ENCODE data around the gene ZNF365. TPM values are rescaled to one million over a fixed set of nuclear protein-coding genes. Genes with fewer than 3 reads are reported as not detected.

ZNF365 gene
- total RNA-seq, 4 donors from 2014 or later: 0.27 to 0.83 TPM; not detected in 2

DNA sequence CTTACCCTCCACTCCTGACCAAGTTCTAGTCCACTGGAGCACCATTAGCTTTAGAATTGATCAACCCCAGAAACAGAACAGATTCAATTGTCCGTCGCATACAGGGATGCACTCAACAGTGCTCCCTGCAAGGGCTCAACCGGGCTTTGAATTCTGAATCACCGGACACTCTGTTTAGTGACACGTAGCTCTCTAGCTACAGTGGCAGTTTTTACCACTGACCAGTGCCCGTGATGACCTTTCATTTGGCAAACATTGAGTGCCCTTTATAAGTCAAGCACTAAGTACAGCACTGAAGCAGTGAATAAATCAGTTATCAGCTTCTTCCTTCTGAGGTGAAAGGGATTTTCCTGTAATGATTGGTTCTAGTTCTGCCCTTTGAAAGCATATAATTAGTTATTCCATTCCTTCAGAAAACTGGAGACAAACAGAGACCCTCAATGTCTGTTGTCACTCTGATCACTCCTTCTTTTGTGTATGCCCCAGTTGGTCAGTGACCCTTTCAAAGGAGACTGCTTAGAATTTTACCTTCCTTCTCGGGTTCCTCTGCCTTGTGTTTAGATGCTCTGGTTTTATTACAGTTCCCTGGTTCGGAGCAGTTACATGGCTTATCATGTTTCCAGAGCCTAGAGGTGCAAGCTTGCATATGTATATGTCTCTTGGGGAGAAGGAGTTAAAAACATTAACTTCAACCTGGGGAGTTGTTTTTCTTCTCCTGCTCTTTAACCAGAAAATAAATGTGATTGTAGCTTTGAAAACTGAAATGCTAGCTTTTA lies 68.9 kb downstream of the ZNF365 start:
- Histone ChIP-seq H3K27me3 (no peaks in the 10 kb centered on the region), H3K4me3 (no peak overlapping the region), H3K9me3 (no peaks in the 10 kb centered on the region), H3K36me3 (no peaks in the 10 kb centered on the region), H3K27ac (no peak overlapping the region), H3K4me1 (no peaks in the 10 kb centered on the region)
- no peak for TF ChIP-seq POLR2A (IDR thresholded peaks at IDR 0.05)
- DNase-seq: no peak

DNA sequence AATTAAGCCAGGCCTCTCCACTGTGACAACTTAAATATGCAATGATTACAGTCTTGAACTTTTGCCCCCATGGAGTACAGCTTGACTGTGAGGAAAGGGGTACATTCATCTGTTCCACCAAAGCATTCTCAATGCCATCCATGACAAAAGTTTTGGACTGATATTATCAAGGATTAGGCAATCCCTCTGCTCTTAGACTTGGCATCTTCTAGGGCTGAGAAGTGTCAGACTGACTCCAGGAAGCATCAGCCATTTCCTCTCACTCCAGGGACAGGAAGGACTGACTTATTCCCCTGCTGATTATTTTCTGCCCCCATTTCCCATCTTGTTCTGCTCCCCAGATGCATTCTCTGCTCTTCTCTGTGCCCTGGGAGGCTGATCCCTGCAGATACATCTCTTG lies 69.7 kb downstream of the ZNF365 start:
- H3K4me3 ChIP-seq: no peak overlapping the region
- no peak overlapping the region for H3K27ac ChIP-seq
- H3K4me1 ChIP-seq: no peaks in the 10 kb centered on the region
- no peaks in the 10 kb centered on the region for H3K9me3 ChIP-seq
- H3K36me3 ChIP-seq: no peaks in the 10 kb centered on the region
- TF ChIP-seq, protein P1, sequence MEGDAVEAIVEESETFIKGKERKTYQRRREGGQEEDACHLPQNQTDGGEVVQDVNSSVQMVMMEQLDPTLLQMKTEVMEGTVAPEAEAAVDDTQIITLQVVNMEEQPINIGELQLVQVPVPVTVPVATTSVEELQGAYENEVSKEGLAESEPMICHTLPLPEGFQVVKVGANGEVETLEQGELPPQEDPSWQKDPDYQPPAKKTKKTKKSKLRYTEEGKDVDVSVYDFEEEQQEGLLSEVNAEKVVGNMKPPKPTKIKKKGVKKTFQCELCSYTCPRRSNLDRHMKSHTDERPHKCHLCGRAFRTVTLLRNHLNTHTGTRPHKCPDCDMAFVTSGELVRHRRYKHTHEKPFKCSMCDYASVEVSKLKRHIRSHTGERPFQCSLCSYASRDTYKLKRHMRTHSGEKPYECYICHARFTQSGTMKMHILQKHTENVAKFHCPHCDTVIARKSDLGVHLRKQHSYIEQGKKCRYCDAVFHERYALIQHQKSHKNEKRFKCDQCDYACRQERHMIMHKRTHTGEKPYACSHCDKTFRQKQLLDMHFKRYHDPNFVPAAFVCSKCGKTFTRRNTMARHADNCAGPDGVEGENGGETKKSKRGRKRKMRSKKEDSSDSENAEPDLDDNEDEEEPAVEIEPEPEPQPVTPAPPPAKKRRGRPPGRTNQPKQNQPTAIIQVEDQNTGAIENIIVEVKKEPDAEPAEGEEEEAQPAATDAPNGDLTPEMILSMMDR (IDR thresholded peaks at IDR 0.05): no peak
- no peak for TF ChIP-seq POLR2A (IDR thresholded peaks at IDR 0.05)
- H3K27me3 ChIP-seq: no peaks in the 10 kb centered on the region
- DNase-seq: no peak

DNA sequence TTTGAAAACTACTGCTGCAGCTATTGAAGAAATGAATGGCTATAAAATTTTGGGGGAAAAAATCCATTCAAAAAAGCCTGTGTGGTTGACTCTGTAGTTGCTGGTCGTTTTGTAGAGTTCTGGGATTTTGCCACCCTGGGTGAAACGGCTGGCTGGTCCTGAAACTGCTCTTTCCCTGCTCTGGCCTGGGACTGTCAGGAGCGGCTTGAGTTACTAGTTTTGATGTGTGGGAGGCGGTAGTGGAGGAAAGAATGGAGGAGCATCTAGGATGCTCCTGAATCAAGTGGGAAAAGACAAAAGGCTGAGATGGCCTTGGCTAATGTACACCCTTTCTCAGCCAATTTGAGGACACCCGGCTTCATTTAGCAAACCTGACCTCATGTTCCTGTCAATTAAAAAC lies 72.5 kb downstream of the ZNF365 start:
- TF ChIP-seq, protein P1 (IDR thresholded peaks at IDR 0.05): no peak
- TF ChIP-seq POLR2A (IDR thresholded peaks at IDR 0.05): no peak
- Histone ChIP-seq H3K4me1 (no peaks in the 10 kb centered on the region), H3K27me3 (no peaks in the 10 kb centered on the region), H3K9me3 (no peaks in the 10 kb centered on the region), H3K27ac (no peak overlapping the region), H3K36me3 (no peaks in the 10 kb centered on the region), H3K4me3 (no peak overlapping the region)
- no peak for DNase-seq

DNA sequence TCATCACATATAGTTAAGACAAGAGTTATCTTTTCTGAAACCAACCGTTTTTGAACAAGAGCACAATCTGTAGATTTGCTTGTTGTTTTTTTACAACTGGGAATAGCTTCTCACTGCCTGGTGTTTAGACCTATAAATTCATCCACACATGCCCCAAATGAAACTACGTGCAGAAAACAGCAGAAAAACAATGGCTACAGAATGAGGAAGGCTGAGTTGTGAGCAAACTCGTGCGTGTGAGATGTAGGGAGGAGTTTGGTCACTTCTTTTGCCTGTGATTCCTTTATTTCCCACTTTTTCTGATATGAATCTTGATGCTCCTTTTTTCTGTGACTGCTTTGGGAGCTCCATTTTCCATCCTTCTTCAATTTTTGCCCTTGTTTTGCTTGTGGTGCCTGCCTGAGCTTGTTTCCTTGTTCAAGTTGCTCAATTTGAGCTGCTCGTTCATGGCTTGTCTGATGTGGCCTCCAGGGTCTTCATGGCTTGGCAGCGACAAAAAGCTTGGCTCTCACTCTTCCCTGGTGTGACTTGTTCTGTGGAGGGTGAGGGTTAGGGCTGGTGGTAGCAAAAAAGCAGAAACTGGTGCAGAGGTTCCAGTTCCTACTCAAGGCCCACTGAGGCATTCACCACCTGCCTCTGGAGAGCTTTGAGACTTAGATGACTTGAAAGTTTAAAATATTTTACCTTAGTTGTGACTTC lies 76.9 kb downstream of the ZNF365 start:
- H3K27me3 ChIP-seq: no peaks in the 10 kb centered on the region
- DNase-seq: no peak
- no peak overlapping the region for H3K4me3 ChIP-seq
- H3K4me1 ChIP-seq: no peaks in the 10 kb centered on the region
- no peak overlapping the region for H3K27ac ChIP-seq
- H3K9me3 ChIP-seq: no peaks in the 10 kb centered on the region
- H3K36me3 ChIP-seq: no peaks in the 10 kb centered on the region
- TF ChIP-seq POLR2A (IDR thresholded peaks at IDR 0.05): no peak
- TF ChIP-seq, protein P1 (IDR thresholded peaks at IDR 0.05): no peak

DNA sequence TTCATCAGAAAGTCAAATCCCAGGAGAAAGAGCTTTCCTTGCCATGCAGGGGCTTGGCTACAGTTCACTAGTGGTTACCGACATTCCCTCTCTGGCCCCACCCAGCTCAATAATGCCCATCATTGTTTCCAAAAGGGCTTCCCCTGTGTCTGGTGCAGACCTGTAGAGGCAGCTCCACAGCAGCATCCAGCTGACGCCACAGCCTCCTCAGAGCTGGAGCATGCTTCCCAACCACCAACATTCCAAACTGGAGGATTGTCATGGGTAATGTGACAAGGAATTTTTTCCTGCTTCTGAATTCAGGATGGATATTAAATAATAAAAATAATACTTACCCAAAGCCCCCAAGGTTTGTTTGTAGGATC lies 77.4 kb downstream of the ZNF365 start:
- H3K36me3 ChIP-seq: no peaks in the 10 kb centered on the region
- DNase-seq: no peak
- H3K27ac ChIP-seq: no peak overlapping the region
- H3K4me3 ChIP-seq: no peak overlapping the region
- H3K27me3 ChIP-seq: no peaks in the 10 kb centered on the region
- TF ChIP-seq, protein P1 (IDR thresholded peaks at IDR 0.05): no peak
- TF ChIP-seq POLR2A (IDR thresholded peaks at IDR 0.05): no peak
- no peaks in the 10 kb centered on the region for H3K9me3 ChIP-seq
- no peaks in the 10 kb centered on the region for H3K4me1 ChIP-seq

Small RNA genes within 50 kb of the gene (small RNA-seq; reads per million reads assigned to genes)
- gene RN7SL591P: 0 reads per million in 2 donors

Other genes starting within 250 kb of the ZNF365 start
- gene RTKN2, start 105.5 kb upstream of the ZNF365 start, total RNA-seq: 1 to 10 TPM; 1.3 to 5.8 (median 1.7) TPM